Smooth muscle cell (in vitro differentiated cells): ENCODE measurements around the gene LASP1. TPM values are rescaled to one million over a fixed set of nuclear protein-coding genes. Genes with fewer than 3 reads are reported as not detected.

Experiments
- DNase-seq: peaks from one replicate; lab custom pipeline; 2025; ENCODE audit not compliant: unreplicated experiment; lab: John Stamatoyannopoulos, UW
- H2AFZ ChIP-seq: fragments of 200-600 bp; sonication (generic); 2 replicates; pipeline ENCODE4 v1.6.0; 2016; ENCODE audit warnings: antibody characterized with exemption, low read depth, mild to moderate bottlenecking
- H3F3A ChIP-seq: fragments of 200-600 bp; sonication (generic); 2 replicates; pipeline ENCODE4 v1.6.0; 2017; ENCODE audit warnings: antibody characterized with exemption, low read depth
- H3K27ac ChIP-seq: fragments of 200-600 bp; sonication (generic); 2 replicates; pipeline ENCODE4 v1.5.1; 2016; ENCODE audit warnings: low read depth, mild to moderate bottlenecking
- H3K27me3 ChIP-seq: fragments of 200-600 bp; sonication (generic); 2 replicates; pipeline ENCODE4 v1.6.1; 2016; ENCODE audit warnings: low read depth, mild to moderate bottlenecking
- H3K36me3 ChIP-seq: fragments of 200-600 bp; sonication (generic); 2 replicates; pipeline ENCODE4 v1.5.1; 2016; ENCODE audit warnings: low read depth
- H3K4me1 ChIP-seq: fragments of 200-600 bp; sonication (generic); 2 replicates; pipeline ENCODE4 v1.5.1; 2016; ENCODE audit warnings: low read depth
- H3K4me2 ChIP-seq: fragments of 200-600 bp; sonication (generic); 2 replicates; pipeline ENCODE4 v1.6.0; 2016; ENCODE audit warnings: mild to moderate bottlenecking
- H3K4me3 ChIP-seq: fragments of 200-600 bp; sonication (generic); 2 replicates; pipeline ENCODE4 v1.5.1; 2016; ENCODE audit warnings: mild to moderate bottlenecking
- H3K79me2 ChIP-seq: fragments of 200-600 bp; sonication (generic); 2 replicates; pipeline ENCODE4 v1.6.0; 2016; ENCODE audit warnings: low read depth, mild to moderate bottlenecking
- H3K9ac ChIP-seq: fragments of 200-600 bp; sonication (generic); 2 replicates; pipeline ENCODE4 v1.6.0; 2016; ENCODE audit warnings: low read depth
- H3K9me3 ChIP-seq: fragments of 200-600 bp; sonication (generic); replicated peaks from 2 replicates; pipeline ENCODE4 v1.5.1; 2016; ENCODE audit warnings: low read depth
- H4K20me1 ChIP-seq: fragments of 200-600 bp; sonication (generic); 2 replicates; pipeline ENCODE4 v1.6.0; 2016; ENCODE audit warnings: low read depth
- CTCF ChIP-seq: fragments of 200-600 bp; sonication (generic); IDR thresholded peaks from 2 replicates; pipeline ENCODE4 v1.5.1; 2017; ENCODE audit warnings: borderline replicate concordance, mild to moderate bottlenecking, antibody characterized with exemption; ENCODE audit not compliant: insufficient read depth, poor library complexity, severe bottlenecking
- WGBS: methylation state at CpG from one replicate; pipeline ENCODE4 v1.1.7; 2016; ENCODE audit warnings: low lambda C conversion rate; 5-methylcytosine and 5-hydroxymethylcytosine counted together
- polyA plus RNA-seq: library from polyadenylated mRNA; unstranded; fragments of >200 nt; fragmentation: Nextera tagmentation; extraction: Ambion mirVana; gene quantifications from 2 replicates; pipeline ENCODE4 v1.2.1, GENCODE V29; 2016
- total RNA-seq: library from RNA; depleted of rRNA; stranded (reverse); fragments of >200 nt; gene quantifications from 2 replicates; pipeline ENCODE4 v1.2.3, GENCODE V29; 2014

Gene LASP1
- total RNA-seq, result 108 and 133 TPM in 2 replicates
- 120 and 130 TPM in 2 replicates for polyA plus RNA-seq

GRCh38 chr17:38869526-38870258, at the start of gene LASP1:
Gene LASP1, plus strand, starts transcription at chr17:38870058. Its CDS starts 132 bp downstream, at chr17:38870190.
- H3K4me2 ChIP-seq, result peak within 1 kb of the TSS; percentile 97
- H4K20me1 ChIP-seq, result peaks cover 40% of the 10 kb centered on the region
- H3K4me1 ChIP-seq, result peaks cover 7% of the 10 kb centered on the region
- H3K27ac ChIP-seq, result peak within 1 kb of the TSS; percentile 73
- TF ChIP-seq CTCF, result no peak
- H3K36me3 ChIP-seq, result no peaks in the 10 kb centered on the region
- peaks cover 19% of the 10 kb centered on the region for H3F3A ChIP-seq
- H2AFZ ChIP-seq, result peak within 1 kb of the TSS; percentile 50
- peak within 1 kb of the TSS; percentile 76 for H3K4me3 ChIP-seq
- H3K79me2 ChIP-seq, result peaks cover 48% of the 10 kb centered on the region
- H3K9me3 ChIP-seq, result no peaks in the 10 kb centered on the region
- WGBS, result under 1% methylated on average over 45 of the region's 73 CpGs
- DNase-seq, result peak; percentile 86
- peak within 1 kb of the TSS; percentile 86 for H3K9ac ChIP-seq
- no peaks in the 10 kb centered on the region for H3K27me3 ChIP-seq

GRCh38 chr17:38824899-38825761, 44.7 kb upstream of the LASP1 start, which contains the start of gene CWC25:
Gene CWC25, minus strand, starts transcription at chr17:38825321. Its CDS starts 138 bp downstream, at chr17:38825183.
- no peak for TF ChIP-seq CTCF
- Histone ChIP-seq H3K4me2 (peak within 1 kb of the TSS; percentile 86), H3K79me2 (peaks cover 41% of the 10 kb centered on the region), H4K20me1 (no peaks in the 10 kb centered on the region), H3K27me3 (no peaks in the 10 kb centered on the region), H3K4me1 (peaks cover 14% of the 10 kb centered on the region), H3K36me3 (peaks cover 4% of the 10 kb centered on the region), H3K27ac (peak within 1 kb of the TSS; percentile 100), H3K9me3 (no peaks in the 10 kb centered on the region), H3K4me3 (peak within 1 kb of the TSS; percentile 80), H3K9ac (peak within 1 kb of the TSS; percentile 99), H2AFZ (peak within 1 kb of the TSS; percentile 81), H3F3A (peaks cover 7% of the 10 kb centered on the region)
- WGBS, result 2% methylated on average over 54 of the region's 55 CpGs
- peak; percentile 94 for DNase-seq

- TF ChIP-seq CTCF, result no peak
- WGBS, result 96% methylated on average over 17 of the region's 17 CpGs
- Histone ChIP-seq H3K36me3 (no peaks in the 10 kb centered on the region), H3K79me2 (peaks cover 37% of the 10 kb centered on the region), H3K4me2 (peak overlapping the region; percentile 86), H3K27ac (peak overlapping the region; percentile 100), H3F3A (peaks cover 7% of the 10 kb centered on the region), H3K27me3 (no peaks in the 10 kb centered on the region), H2AFZ (peak overlapping the region; percentile 81), H3K4me1 (peaks cover 14% of the 10 kb centered on the region), H4K20me1 (no peaks in the 10 kb centered on the region), H3K4me3 (peak overlapping the region; percentile 80), H3K9ac (peak overlapping the region; percentile 99), H3K9me3 (no peaks in the 10 kb centered on the region)
- DNase-seq, result no peak
These were observed 44.1 kb upstream of the LASP1 start for GRCh38 chr17:38825762-38826247.
